ENCODE data around the gene VEZT. TPM values are rescaled to one million over a fixed set of nuclear protein-coding genes. Genes with fewer than 3 reads are reported as not detected.

The VEZT gene
- polyA plus RNA-seq, 1 donor from 2014 or later: 219 TPM

DNA sequence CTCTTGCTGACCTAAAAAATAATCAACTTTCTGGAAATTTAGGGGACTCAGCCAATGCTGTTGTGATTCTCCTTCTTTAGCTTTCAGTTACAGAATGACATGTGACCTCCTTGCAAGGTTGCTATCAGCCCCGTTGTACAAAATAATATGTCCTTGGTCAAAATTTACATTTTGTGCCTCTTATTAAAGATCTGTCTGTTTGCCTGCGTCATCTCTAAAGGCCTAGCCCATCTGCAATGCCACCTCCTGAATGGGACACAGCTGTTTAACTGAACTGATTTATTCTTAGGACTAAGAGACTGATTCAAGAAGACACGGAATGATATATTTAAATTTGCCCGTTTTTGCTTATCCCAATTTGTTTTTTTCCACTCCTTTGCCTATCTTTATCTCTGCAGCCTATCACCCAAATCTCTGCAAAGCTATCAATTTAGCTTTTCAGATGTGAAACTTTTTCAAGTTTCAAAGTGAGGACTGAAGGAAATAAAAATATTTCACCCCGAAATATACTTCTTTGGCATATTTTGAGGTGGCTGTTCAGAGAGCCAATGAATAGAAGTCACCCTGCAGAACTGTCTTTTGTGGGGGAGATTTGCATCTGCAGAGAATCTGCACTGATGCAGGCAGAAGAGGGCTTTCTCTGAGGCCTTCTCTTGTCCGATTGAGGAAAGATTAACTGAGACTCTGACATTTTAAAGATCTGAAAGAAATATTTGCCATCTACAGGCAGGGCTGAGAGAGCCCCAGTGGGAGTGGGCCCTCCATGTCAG, 126.0 kb downstream of the VEZT start:
- TF ChIP-seq POLR2AphosphoS5 (IDR thresholded peaks at IDR 0.05): no peak
- no peak for TF ChIP-seq CTCF (IDR thresholded peaks at IDR 0.05; ENCODE audit: poor library complexity, severe bottlenecking)
- no peak for TF ChIP-seq REST (IDR thresholded peaks at IDR 0.05; ENCODE audit: borderline replicate concordance)
- no peak for TF ChIP-seq RAD21 (conservative IDR thresholded peaks at IDR 0.05)
- no peak for TF ChIP-seq MXI1 (conservative IDR thresholded peaks at IDR 0.05; ENCODE audit: poor library complexity, severe bottlenecking)
- TF ChIP-seq EZH2 (IDR thresholded peaks at IDR 0.05; ENCODE audit: borderline replicate concordance, insufficient read depth, low read length, poor library complexity, severe bottlenecking): no peak
- TF ChIP-seq SMC3 (conservative IDR thresholded peaks at IDR 0.05; ENCODE audit: poor library complexity): no peak
- Histone ChIP-seq H3K9ac (ENCODE audit: low read length) (no peak overlapping the region), H3K79me2 (replicated peaks; ENCODE audit: insufficient read depth, low read length) (no peaks in the 10 kb centered on the region), H3K9me2 (ENCODE audit: insufficient read depth, low read length) (no peaks in the 10 kb centered on the region), H3K36me3 (ENCODE audit: insufficient read depth, low read length) (no peaks in the 10 kb centered on the region), H3K4me2 (ENCODE audit: low read length) (no peak overlapping the region), H4K20me1 (ENCODE audit: insufficient read depth) (no peaks in the 10 kb centered on the region), H3K27ac (ENCODE audit: low read length) (no peak overlapping the region), H3F3A (ENCODE audit: insufficient read depth, low read length, poor library complexity, severe bottlenecking) (no peaks in the 10 kb centered on the region), H3K9me3 (ENCODE audit: low read length) (no peaks in the 10 kb centered on the region), H2AFZ (ENCODE audit: low read depth, low read length) (no peak overlapping the region), H3K4me3 (ENCODE audit: low read length) (no peak overlapping the region), H3K27me3 (ENCODE audit: insufficient read depth, low read depth, low read length) (no peaks in the 10 kb centered on the region)

DNA sequence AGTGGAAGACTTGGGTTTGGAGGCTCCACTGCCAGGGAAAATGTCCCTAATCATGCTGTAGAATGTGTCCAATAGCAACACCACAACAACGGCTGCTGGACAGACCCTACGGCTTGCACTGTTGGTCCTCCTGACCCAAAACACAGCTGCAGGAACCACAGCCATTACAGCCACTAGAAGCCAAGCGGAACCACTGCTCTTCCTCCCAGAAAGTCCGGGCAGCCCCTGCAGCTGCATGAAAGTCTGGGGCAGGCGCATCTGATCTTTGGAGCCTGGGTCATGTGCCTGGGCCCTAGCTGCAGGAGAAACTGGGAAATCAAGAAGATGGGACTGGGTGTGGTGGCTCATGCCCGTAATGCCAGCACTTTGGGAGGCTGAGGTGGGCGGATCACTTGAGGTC, 131.7 kb downstream of the VEZT start:
- H3K4me3 ChIP-seq (ENCODE audit: low read length): no peak overlapping the region
- H3K27ac ChIP-seq (ENCODE audit: low read length): no peak overlapping the region
- H3K36me3 ChIP-seq (ENCODE audit: insufficient read depth, low read length): no peaks in the 10 kb centered on the region
- H3F3A ChIP-seq (ENCODE audit: insufficient read depth, low read length, poor library complexity, severe bottlenecking): no peaks in the 10 kb centered on the region
- H2AFZ ChIP-seq (ENCODE audit: low read depth, low read length): no peak overlapping the region
- no peaks in the 10 kb centered on the region for H4K20me1 ChIP-seq (ENCODE audit: insufficient read depth)
- TF ChIP-seq EP300 (conservative IDR thresholded peaks at IDR 0.05; ENCODE audit: poor library complexity, severe bottlenecking): no peak
- no peak for TF ChIP-seq RAD21 (conservative IDR thresholded peaks at IDR 0.05)
- TF ChIP-seq TAF1 (IDR thresholded peaks at IDR 0.05; ENCODE audit: low read depth): no peak
- TF ChIP-seq MXI1 (conservative IDR thresholded peaks at IDR 0.05; ENCODE audit: poor library complexity, severe bottlenecking): no peak
- TF ChIP-seq POLR2AphosphoS5 (IDR thresholded peaks at IDR 0.05): no peak
- no peak for TF ChIP-seq SMC3 (conservative IDR thresholded peaks at IDR 0.05; ENCODE audit: poor library complexity)
- no peak overlapping the region for H3K9ac ChIP-seq (ENCODE audit: low read length)
- no peak overlapping the region for H3K4me2 ChIP-seq (ENCODE audit: low read length)
- no peaks in the 10 kb centered on the region for H3K9me2 ChIP-seq (ENCODE audit: insufficient read depth, low read length)
- no peaks in the 10 kb centered on the region for H3K79me2 ChIP-seq (replicated peaks; ENCODE audit: insufficient read depth, low read length)
- H3K27me3 ChIP-seq (ENCODE audit: insufficient read depth, low read depth, low read length): no peaks in the 10 kb centered on the region
- H3K9me3 ChIP-seq (ENCODE audit: low read length): no peaks in the 10 kb centered on the region
